ENCODE measurements around the gene RXFP1.

DNA sequence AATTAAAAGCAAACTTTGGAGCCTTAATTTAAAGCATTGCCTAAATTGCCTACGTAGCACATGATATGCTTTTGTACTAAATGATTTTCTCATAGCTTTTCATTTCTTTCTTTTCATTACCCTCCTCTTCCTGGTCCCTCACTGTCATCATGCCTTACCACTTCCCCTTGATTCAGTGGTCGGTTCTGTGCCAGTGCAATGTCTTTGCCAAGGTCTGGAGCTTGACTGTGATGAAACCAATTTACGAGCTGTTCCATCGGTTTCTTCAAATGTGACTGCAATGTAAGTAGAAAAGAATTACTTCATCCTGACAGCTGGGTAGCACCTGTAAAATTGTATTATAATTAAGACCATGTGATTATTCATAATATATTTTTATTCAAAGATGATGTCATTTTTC is 77.5 kb downstream of the RXFP1 start:
- TF ChIP-seq, protein P1, sequence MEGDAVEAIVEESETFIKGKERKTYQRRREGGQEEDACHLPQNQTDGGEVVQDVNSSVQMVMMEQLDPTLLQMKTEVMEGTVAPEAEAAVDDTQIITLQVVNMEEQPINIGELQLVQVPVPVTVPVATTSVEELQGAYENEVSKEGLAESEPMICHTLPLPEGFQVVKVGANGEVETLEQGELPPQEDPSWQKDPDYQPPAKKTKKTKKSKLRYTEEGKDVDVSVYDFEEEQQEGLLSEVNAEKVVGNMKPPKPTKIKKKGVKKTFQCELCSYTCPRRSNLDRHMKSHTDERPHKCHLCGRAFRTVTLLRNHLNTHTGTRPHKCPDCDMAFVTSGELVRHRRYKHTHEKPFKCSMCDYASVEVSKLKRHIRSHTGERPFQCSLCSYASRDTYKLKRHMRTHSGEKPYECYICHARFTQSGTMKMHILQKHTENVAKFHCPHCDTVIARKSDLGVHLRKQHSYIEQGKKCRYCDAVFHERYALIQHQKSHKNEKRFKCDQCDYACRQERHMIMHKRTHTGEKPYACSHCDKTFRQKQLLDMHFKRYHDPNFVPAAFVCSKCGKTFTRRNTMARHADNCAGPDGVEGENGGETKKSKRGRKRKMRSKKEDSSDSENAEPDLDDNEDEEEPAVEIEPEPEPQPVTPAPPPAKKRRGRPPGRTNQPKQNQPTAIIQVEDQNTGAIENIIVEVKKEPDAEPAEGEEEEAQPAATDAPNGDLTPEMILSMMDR (IDR thresholded peaks at IDR 0.05) = no peak
- no peak for TF ChIP-seq POLR2AphosphoS5 (IDR thresholded peaks at IDR 0.05)
- no peak for TF ChIP-seq EP300 (IDR thresholded peaks at IDR 0.05)
- TF ChIP-seq POLR2A (IDR thresholded peaks at IDR 0.05) = no peak
